ENCODE data around the gene TUBB2A. TPM values are rescaled to one million over a fixed set of nuclear protein-coding genes. Genes with fewer than 3 reads are reported as not detected.

Gene TUBB2A
- total and polyA plus RNA-seq, 2 of the 4 experiments (the other 2 are of a cell fraction) = 164 to 264 TPM

- Histone ChIP-seq H2BK15ac (ENCODE audit: low read depth, low read length) (no peak overlapping the region), H3K27ac (ENCODE audit: insufficient read depth, low read length) (no peak overlapping the region), H4K20me1 (ENCODE audit: insufficient read depth, low read length) (peaks cover 4% of the 10 kb centered on the region; the same call in 1 of the 2 replicates), H2AK5ac (ENCODE audit: low read depth, low read length) (no peak overlapping the region), H2BK5ac (ENCODE audit: low read depth, low read length, poor library complexity, severe bottlenecking) (no peak overlapping the region), H3K4ac (ENCODE audit: low read depth, low read length) (no peak overlapping the region), H4K5ac (ENCODE audit: low read depth, low read length) (no peak overlapping the region), H3K79me1 (ENCODE audit: low read depth in 1 of 2, low read length in 2 of 2) (peaks cover 20 to 31% of the 10 kb centered on the region in 2 experiments), H3K27me3 (ENCODE audit: control insufficient read depth, insufficient read depth, low read length) (no peaks in the 10 kb centered on the region), H2AFZ (replicated peaks; ENCODE audit: low read length, poor library complexity) (no peak overlapping the region), H3K18ac (ENCODE audit: low read depth, low read length) (no peak overlapping the region), H3K9me1 (ENCODE audit: insufficient read depth, low read length) (0 out of 2 replicates have a peak, but pooled peaks cover 3% of the 10 kb centered on the region), H4K91ac (ENCODE audit: insufficient read depth, low read depth, low read length) (no peak overlapping the region), H2BK20ac (ENCODE audit: low read depth, low read length) (no peak overlapping the region), H3K4me1 (ENCODE audit: control insufficient read depth, insufficient read depth, low read length) (no peaks in the 10 kb centered on the region), H3K9ac (ENCODE audit: low read depth, low read length) (no peak overlapping the region), H3K14ac (replicated peaks; ENCODE audit: low read depth, low read length) (no peak overlapping the region), H2AK9ac (replicated peaks; ENCODE audit: low read depth, low read length, poor library complexity) (no peak overlapping the region), H3K56ac (ENCODE audit: extremely low read depth, insufficient read depth, low read length) (no peak overlapping the region), H2BK120ac (ENCODE audit: low read depth, low read length) (no peak overlapping the region), H3K9me3 (ENCODE audit: control insufficient read depth, insufficient read depth, low read length) (no peaks in the 10 kb centered on the region), H4K8ac (ENCODE audit: low read depth in 2 of 2, low read length in 2 of 2) (no peak overlapping the region), H3K4me2 (ENCODE audit: low read depth, low read length) (no peak overlapping the region), H3K23ac (ENCODE audit: low read depth, low read length) (no peak overlapping the region), H3K4me3 (ENCODE audit: insufficient read depth, low read depth, low read length) (no peak overlapping the region), H3K36me3 (ENCODE audit: control insufficient read depth, insufficient read depth, low read length) (peaks cover 50% of the 10 kb centered on the region)
- dilution Hi-C loops (cut with HindIII; ENCODE audit: low sequenced_read_pairs, unreplicated experiment) (no loop called here), in situ Hi-C loops (cut with MboI; ENCODE audit: low sequenced_read_pairs) (loop anchor here (25.0 kb wide), 1 partner anchor 878 kb away; no protein-coding TSS in a partner anchor), intact Hi-C loops (cut with micrococcal nuclease) (no loop called here)
- no peak for ATAC-seq (ENCODE audit: low read depth)
- DNase-seq = no peak
- POLR2A ChIA-PET (ENCODE audit: unreplicated experiment) = no interaction called here
- TF ChIP-seq RAD21 (IDR thresholded peaks at IDR 0.05; ENCODE audit: low read length) (no peak), RFX5 (IDR thresholded peaks at IDR 0.05; ENCODE audit: low read depth, low read length) (no peak), MAZ (IDR thresholded peaks at IDR 0.05; ENCODE audit: borderline replicate concordance, low read depth, low read length) (no peak), FOS (IDR thresholded peaks at IDR 0.05; ENCODE audit: low read depth, low read length) (no peak), MXI1 (IDR thresholded peaks at IDR 0.05; ENCODE audit: borderline replicate concordance, low read depth, low read length) (no peak), CEBPB (IDR thresholded peaks at IDR 0.05; ENCODE audit: low read depth, low read length) (no peak), USF2 (IDR thresholded peaks at IDR 0.05; ENCODE audit: low read depth, low read length) (no peak), CTCF (conservative IDR thresholded peaks at IDR 0.05; ENCODE audit: low read depth, low read length) (no peak)
- CTCF ChIA-PET = interaction anchor here (0.6 kb wide), 1 partner anchor 336 kb away, joined by 4 read pairs; no protein-coding TSS in a partner anchor
- no CpG with 5 or more reads among the region's 3 CpGs for WGBS, 2 experiments (ENCODE audit: extremely low coverage in 2 of 2, insufficient read length in 1 of 2)
- BruUV-seq (replicated peaks) = no TSS peak
Observed at GRCh38 chr6:3109761-3110160, 47.6 kb downstream of the TUBB2A start.

Data from IMR-90 (cell line).